Measurements from ENCODE around the gene NUCB2. TPM values are rescaled to one million over a fixed set of nuclear protein-coding genes. Genes with fewer than 3 reads are reported as not detected.

Gene NUCB2
- total and polyA plus RNA-seq, 2 of the 13 experiments (the other 11 are each of a cell fraction or from before 2014, with no cell fraction given), result 54.2 to 82.4 TPM

- TF ChIP-seq AHR (CRISPR knock-in tag; IDR thresholded peaks at IDR 0.05) (no peak), EED (CRISPR knock-in tag; IDR thresholded peaks at IDR 0.05) (no peak), MAFF (IDR thresholded peaks at IDR 0.05; ENCODE audit: low read depth, low read length) (no peak), NCOA2 (CRISPR knock-in tag; IDR thresholded peaks at IDR 0.05) (no peak), SSRP1 (CRISPR knock-in tag; IDR thresholded peaks at IDR 0.05) (no peak), SRSF1 (optimal IDR thresholded peaks at IDR 0.05; ENCODE audit: low read depth, low read length) (no peak), ZNF224 (CRISPR knock-in tag; IDR thresholded peaks at IDR 0.05) (no peak), ZNF629 (CRISPR knock-in tag; conservative IDR thresholded peaks at IDR 0.05) (0 out of 2 replicates have a peak, but pooled peaks have one; percentile 14), NCOR1 (IDR thresholded peaks at IDR 0.05; ENCODE audit: borderline replicate concordance, low read length) (no peak), CAMTA2 (CRISPR knock-in tag; IDR thresholded peaks at IDR 0.05; ENCODE audit: borderline replicate concordance) (no peak), ZNF496 (CRISPR knock-in tag; IDR thresholded peaks at IDR 0.05; ENCODE audit: insufficient replicate concordance) (no peak), CHCHD3 (CRISPR knock-in tag; IDR thresholded peaks at IDR 0.05) (0 out of 2 replicates have a peak, but pooled peaks have one; percentile 29), ZNF441 (CRISPR knock-in tag; IDR thresholded peaks at IDR 0.05; ENCODE audit: borderline replicate concordance) (peak; percentile 71; the same call in 1 of the 2 replicates), ZNF264 (CRISPR knock-in tag; IDR thresholded peaks at IDR 0.05) (no peak), FOXP1 (IDR thresholded peaks at IDR 0.05) (no peak), FOXP1 (CRISPR knock-in tag; IDR thresholded peaks at IDR 0.05) (0 out of 2 replicates have a peak, but pooled peaks have one; percentile 14), ZNF577 (CRISPR knock-in tag; IDR thresholded peaks at IDR 0.05; ENCODE audit: borderline replicate concordance, low read depth) (no peak), ZNF607 (CRISPR knock-in tag; IDR thresholded peaks at IDR 0.05; ENCODE audit: borderline replicate concordance) (peak; percentile 85; the same call in 1 of the 2 replicates), TGIF2 (CRISPR knock-in tag; IDR thresholded peaks at IDR 0.05) (no peak), ZBTB1 (CRISPR knock-in tag; IDR thresholded peaks at IDR 0.05; ENCODE audit: borderline replicate concordance) (no peak), HOXA5 (CRISPR knock-in tag; IDR thresholded peaks at IDR 0.05) (no peak; the same call in 1 of the 2 replicates), ZNF124 (CRISPR knock-in tag; IDR thresholded peaks at IDR 0.05) (no peak), ATF3 (CRISPR knock-in tag; IDR thresholded peaks at IDR 0.05) (no peak; the same call in 1 of the 2 replicates), SALL2 (CRISPR knock-in tag; IDR thresholded peaks at IDR 0.05) (no peak), PAXIP1 (CRISPR knock-in tag; conservative IDR thresholded peaks at IDR 0.05) (peak; percentile 41; the same call in 1 of the 2 replicates)
- TF ChIP-seq, protein P1, sequence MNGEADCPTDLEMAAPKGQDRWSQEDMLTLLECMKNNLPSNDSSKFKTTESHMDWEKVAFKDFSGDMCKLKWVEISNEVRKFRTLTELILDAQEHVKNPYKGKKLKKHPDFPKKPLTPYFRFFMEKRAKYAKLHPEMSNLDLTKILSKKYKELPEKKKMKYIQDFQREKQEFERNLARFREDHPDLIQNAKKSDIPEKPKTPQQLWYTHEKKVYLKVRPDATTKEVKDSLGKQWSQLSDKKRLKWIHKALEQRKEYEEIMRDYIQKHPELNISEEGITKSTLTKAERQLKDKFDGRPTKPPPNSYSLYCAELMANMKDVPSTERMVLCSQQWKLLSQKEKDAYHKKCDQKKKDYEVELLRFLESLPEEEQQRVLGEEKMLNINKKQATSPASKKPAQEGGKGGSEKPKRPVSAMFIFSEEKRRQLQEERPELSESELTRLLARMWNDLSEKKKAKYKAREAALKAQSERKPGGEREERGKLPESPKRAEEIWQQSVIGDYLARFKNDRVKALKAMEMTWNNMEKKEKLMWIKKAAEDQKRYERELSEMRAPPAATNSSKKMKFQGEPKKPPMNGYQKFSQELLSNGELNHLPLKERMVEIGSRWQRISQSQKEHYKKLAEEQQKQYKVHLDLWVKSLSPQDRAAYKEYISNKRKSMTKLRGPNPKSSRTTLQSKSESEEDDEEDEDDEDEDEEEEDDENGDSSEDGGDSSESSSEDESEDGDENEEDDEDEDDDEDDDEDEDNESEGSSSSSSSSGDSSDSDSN (CRISPR knock-in tag; IDR thresholded peaks at IDR 0.05), result peak; percentile 78; the same call in 1 of the 2 replicates
Measured at GRCh38 chr11:17276236-17277023, at the start of gene NUCB2 (continued).
